Endodermal cell (in vitro differentiated cells): Measurements from ENCODE around the gene FAM174B. TPM values are rescaled to one million over a fixed set of nuclear protein-coding genes. Genes with fewer than 3 reads are reported as not detected.

ENCODE experiments used
- DNase-seq: peaks from one replicate; pipeline ENCODE4 v3.0.0-alpha.2; 2017
- H3K27ac ChIP-seq: 2 replicates; pipeline ENCODE4 v1.5.1; 2013; ENCODE audit warnings: mild to moderate bottlenecking, low read depth, low read length, moderate library complexity
- H3K27me3 ChIP-seq: 2 replicates; pipeline ENCODE4 v1.6.1; 2013; ENCODE audit warnings: mild to moderate bottlenecking, low read length, moderate library complexity; ENCODE audit not compliant: insufficient read depth, control insufficient read depth, poor library complexity, severe bottlenecking
- H3K36me3 ChIP-seq: 2 replicates; pipeline ENCODE4 v1.7.0; 2013; ENCODE audit warnings: mild to moderate bottlenecking, low read length, moderate library complexity; ENCODE audit not compliant: control insufficient read depth, insufficient read depth
- H3K4me1 ChIP-seq: one replicate; pipeline ENCODE4 v1.7.0; 2013; ENCODE audit warnings: low read length; ENCODE audit not compliant: control insufficient read depth, insufficient read depth
- H3K4me3 ChIP-seq: 2 replicates; pipeline ENCODE4 v1.5.1; 2013; ENCODE audit warnings: mild to moderate bottlenecking, low read length, moderate library complexity
- H3K9ac ChIP-seq: 2 replicates; pipeline ENCODE4 v1.6.1; 2013; ENCODE audit warnings: mild to moderate bottlenecking, low read length, moderate library complexity; ENCODE audit not compliant: poor library complexity, severe bottlenecking; ENCODE audit errors: extremely low read depth
- H3K9me3 ChIP-seq: 2 replicates; pipeline ENCODE4 v1.6.1; 2013; ENCODE audit warnings: mild to moderate bottlenecking, low read length, moderate library complexity; ENCODE audit not compliant: control insufficient read depth
- H3K27ac Mint-ChIP-seq: 2 replicates; pipeline ENCODE4 v1.8.0; 2020; ENCODE audit warnings: mixed read lengths
- H3K27me3 Mint-ChIP-seq: 2 replicates; pipeline ENCODE4 v1.8.0; 2021; ENCODE audit warnings: mild to moderate bottlenecking, mixed read lengths; ENCODE audit not compliant: insufficient read depth
- H3K36me3 Mint-ChIP-seq: 2 replicates; pipeline ENCODE4 v1.8.0; 2020; ENCODE audit warnings: low read depth, mixed read lengths
- H3K4me1 Mint-ChIP-seq: 2 replicates; pipeline ENCODE4 v1.8.0; 2020; ENCODE audit warnings: mixed read lengths
- H3K4me3 Mint-ChIP-seq: 2 replicates; pipeline ENCODE4 v1.8.0; 2020; ENCODE audit warnings: mild to moderate bottlenecking, moderate library complexity, mixed read lengths
- H3K9me3 Mint-ChIP-seq: 2 replicates; pipeline ENCODE4 v1.8.0; 2020; ENCODE audit warnings: mild to moderate bottlenecking, mixed read lengths
- WGBS, 2 experiments: methylation state at CpG; one replicate each; pipeline versions ENCODE4 v1.1.5 to v1.1.7; 2013; ENCODE audit warnings: missing lambda C conversion rate in 2 of 2, mixed read lengths in 1 of 2; ENCODE audit not compliant: insufficient coverage in 1 of 2, insufficient read length in 1 of 2; 5-methylcytosine and 5-hydroxymethylcytosine counted together
- total RNA-seq, 2 donors: library from RNA; stranded (reverse); fragmentation: NEBNext Ultra II Directional in 1 of 2; extraction: Animal tissue kit (Norgen Biotek cat#: 25700) in 1 of 2; gene quantifications; 2 replicates in 1 of 2; 3 replicates in 1 of 2; pipeline ENCODE4 v1.2.1, GENCODE V29; 2021
- TF ChIP-seq, protein P1 (sequence below): fragments of 200-600 bp; sonication (generic); conservative IDR thresholded peaks from 2 replicates; pipeline ENCODE4 v1.5.0; 2021; ENCODE audit warnings: antibody characterized with exemption, mild to moderate bottlenecking

The FAM174B gene
- total RNA-seq, 2 donors from 2014 or later: 66.0 to 105 TPM

GRCh38 chr15:92627014-92627413 lies 28.6 kb downstream of the FAM174B start:
- no peaks in the 10 kb centered on the region for H3K27me3 ChIP-seq
- peaks cover 59% of the 10 kb centered on the region for H3K36me3 ChIP-seq
- peak overlapping the region; percentile 2 for H3K27ac Mint-ChIP-seq
- H3K36me3 Mint-ChIP-seq: peaks cover 60% of the 10 kb centered on the region
- H3K27ac ChIP-seq: no peak overlapping the region
- peaks cover 5% of the 10 kb centered on the region for H3K9me3 Mint-ChIP-seq
- peaks cover 5% of the 10 kb centered on the region for H3K9me3 ChIP-seq
- no peak overlapping the region for H3K4me3 Mint-ChIP-seq
- no peaks in the 10 kb centered on the region for H3K27me3 Mint-ChIP-seq
- TF ChIP-seq, protein P1, sequence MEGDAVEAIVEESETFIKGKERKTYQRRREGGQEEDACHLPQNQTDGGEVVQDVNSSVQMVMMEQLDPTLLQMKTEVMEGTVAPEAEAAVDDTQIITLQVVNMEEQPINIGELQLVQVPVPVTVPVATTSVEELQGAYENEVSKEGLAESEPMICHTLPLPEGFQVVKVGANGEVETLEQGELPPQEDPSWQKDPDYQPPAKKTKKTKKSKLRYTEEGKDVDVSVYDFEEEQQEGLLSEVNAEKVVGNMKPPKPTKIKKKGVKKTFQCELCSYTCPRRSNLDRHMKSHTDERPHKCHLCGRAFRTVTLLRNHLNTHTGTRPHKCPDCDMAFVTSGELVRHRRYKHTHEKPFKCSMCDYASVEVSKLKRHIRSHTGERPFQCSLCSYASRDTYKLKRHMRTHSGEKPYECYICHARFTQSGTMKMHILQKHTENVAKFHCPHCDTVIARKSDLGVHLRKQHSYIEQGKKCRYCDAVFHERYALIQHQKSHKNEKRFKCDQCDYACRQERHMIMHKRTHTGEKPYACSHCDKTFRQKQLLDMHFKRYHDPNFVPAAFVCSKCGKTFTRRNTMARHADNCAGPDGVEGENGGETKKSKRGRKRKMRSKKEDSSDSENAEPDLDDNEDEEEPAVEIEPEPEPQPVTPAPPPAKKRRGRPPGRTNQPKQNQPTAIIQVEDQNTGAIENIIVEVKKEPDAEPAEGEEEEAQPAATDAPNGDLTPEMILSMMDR: no peak
- H3K4me1 ChIP-seq: peaks cover 15% of the 10 kb centered on the region
- H3K9ac ChIP-seq: no peak overlapping the region
- H3K4me3 ChIP-seq: no peak overlapping the region
- no peak for DNase-seq
- H3K4me1 Mint-ChIP-seq: peaks cover 36% of the 10 kb centered on the region
- WGBS, 2 experiments: 95 to 99% methylated on average over 10 to 11 of the region's 11 CpGs

DNA sequence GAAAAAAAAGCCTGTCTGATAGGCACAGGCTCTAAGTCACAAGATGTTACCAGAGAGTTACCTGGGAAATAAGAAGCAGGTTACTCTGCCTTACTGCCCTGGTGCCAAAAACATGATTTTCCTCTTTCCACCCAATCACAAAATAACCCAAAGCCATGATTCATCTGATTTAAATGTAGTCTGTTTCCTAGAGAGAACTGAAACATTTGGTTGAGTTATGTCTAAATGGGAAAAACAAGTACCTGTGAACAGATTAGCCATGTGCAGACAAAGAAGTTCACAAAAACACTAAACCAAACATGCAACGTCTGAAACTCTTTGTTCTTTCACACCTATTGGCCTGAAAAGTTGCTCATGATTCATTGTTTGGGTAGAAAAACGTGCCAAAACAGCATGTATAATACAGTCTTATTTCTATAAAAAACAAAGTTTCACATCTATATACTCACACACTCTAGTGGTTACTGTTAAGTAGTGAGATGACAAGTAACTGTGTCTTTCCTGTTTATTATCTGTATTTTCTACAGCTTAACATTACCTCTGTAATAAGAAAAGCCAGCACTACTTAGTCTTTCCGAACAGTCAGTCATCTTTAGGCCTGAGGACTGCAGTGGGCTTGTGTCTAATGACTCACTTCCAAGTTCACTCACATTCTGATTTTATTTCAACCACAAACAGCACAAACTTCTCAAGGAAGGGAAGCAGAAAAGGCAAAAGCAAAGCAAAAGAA lies 30.2 kb downstream of the FAM174B start:
- Histone ChIP-seq H3K9ac (no peak overlapping the region), H3K4me1 (peaks cover 15% of the 10 kb centered on the region), H3K4me3 (no peak overlapping the region), H3K9me3 (no peaks in the 10 kb centered on the region), H3K27ac (peak overlapping the region; percentile 29), H3K36me3 (peaks cover 54% of the 10 kb centered on the region), H3K27me3 (no peaks in the 10 kb centered on the region)
- no peak for DNase-seq
- peaks cover 36% of the 10 kb centered on the region for H3K4me1 Mint-ChIP-seq
- WGBS, 2 experiments: 86 to 88% methylated on average over 2 to 3 of the region's 3 CpGs
- peaks cover 55% of the 10 kb centered on the region for H3K36me3 Mint-ChIP-seq
- TF ChIP-seq, protein P1: no peak
- peak overlapping the region; percentile 6 for H3K27ac Mint-ChIP-seq
- H3K9me3 Mint-ChIP-seq: no peaks in the 10 kb centered on the region
- H3K27me3 Mint-ChIP-seq: no peaks in the 10 kb centered on the region
- H3K4me3 Mint-ChIP-seq: no peak overlapping the region

- DNase-seq: no peak
- Mint-ChIP-seq H3K9me3 (no peaks in the 10 kb centered on the region), H3K36me3 (peaks cover 53% of the 10 kb centered on the region), H3K27ac (peak overlapping the region; percentile 70), H3K4me3 (no peak overlapping the region), H3K27me3 (no peaks in the 10 kb centered on the region), H3K4me1 (peaks cover 36% of the 10 kb centered on the region)
- H3K36me3 ChIP-seq: peaks cover 50% of the 10 kb centered on the region
- peaks cover 15% of the 10 kb centered on the region for H3K4me1 ChIP-seq
- WGBS, 2 experiments: 56 to 81% methylated on average over 12 to 15 of the region's 15 CpGs
- H3K9ac ChIP-seq: no peak overlapping the region
- TF ChIP-seq, protein P1: no peak
- H3K9me3 ChIP-seq: no peaks in the 10 kb centered on the region
- no peak overlapping the region for H3K4me3 ChIP-seq
- H3K27me3 ChIP-seq: no peaks in the 10 kb centered on the region
- peak overlapping the region; percentile 72 for H3K27ac ChIP-seq
Measured at GRCh38 chr15:92624401-92624991, 31.1 kb downstream of the FAM174B start.
